Bone marrow (tissue), 2 donors: ENCODE data around the gene RPL37A.

Source experiments
- DNase-seq, 2 donors: peaks; one replicate each; lab custom pipeline; 2025; lab: John Stamatoyannopoulos, UW

RPL37A gene

GRCh38 chr2:216548901-216549331 lies 50.3 kb downstream of the RPL37A start:
- no peak for DNase-seq

- DNase-seq: no peak
Measured at GRCh38 chr2:216549926-216550690, 51.5 kb downstream of the RPL37A start.

GRCh38 chr2:216551234-216552068 lies 52.8 kb downstream of the RPL37A start:
- DNase-seq: no peak

GRCh38 chr2:216553093-216553478 lies 54.4 kb downstream of the RPL37A start:
- DNase-seq: no peak
